Caco-2 (cell line): ENCODE data around the gene RHOV. TPM values are rescaled to one million over a fixed set of nuclear protein-coding genes. Genes with fewer than 3 reads are reported as not detected.

Experiments
- BruUV-seq: library from RNA; stranded (reverse); fragments of 400-500 nt; replicated peaks from 2 replicates; lab custom pipeline; 2021; lab: Mats Ljungman, UMichigan
- CTCF ChIA-PET: fragments of 300-600 bp; sonication (Branson Sonifier 250); formaldehyde crosslinking; loops from one replicate; lab custom pipeline; 2022; ENCODE audit warnings: antibody characterized with exemption; lab: Charles Lee
- POLR2A ChIA-PET: fragments of 300-600 bp; sonication (Branson Sonifier 250); formaldehyde crosslinking; loops from one replicate; lab custom pipeline; 2022; ENCODE audit warnings: antibody characterized with exemption; lab: Charles Lee
- DNase-seq, 2 experiments: peaks; one replicate each; pipeline versions ENCODE4 v3.0.0 to v3.0.0-alpha.2; 2020 to 2022
- H3K27me3 ChIP-seq: replicated peaks from 2 replicates; pipeline ENCODE4 v1.6.0; 2011; ENCODE audit warnings: low read length; ENCODE audit not compliant: control insufficient read depth, insufficient read depth
- H3K36me3 ChIP-seq: 2 replicates; pipeline ENCODE4 v1.5.1; 2011; ENCODE audit warnings: low read length; ENCODE audit not compliant: control insufficient read depth, insufficient read depth
- H3K4me1 ChIP-seq: fragments of 250-450 bp; sonication (Bioruptor Pico); 2 replicates; pipeline ENCODE4 v1.5.1; 2020; ENCODE audit warnings: mild to moderate bottlenecking
- H3K4me3 ChIP-seq: 2 replicates; pipeline ENCODE4 v1.5.1; 2011; ENCODE audit warnings: low read depth, mild to moderate bottlenecking, control low read depth, low read length
- H3K9me3 ChIP-seq: fragments of 250-450 bp; sonication (Bioruptor Pico); 2 replicates; pipeline ENCODE4 v1.5.1; 2020; ENCODE audit warnings: mild to moderate bottlenecking, moderate library complexity
- H3K27ac Mint-ChIP-seq: one replicate; pipeline ENCODE4 v1.8.0; 2022; ENCODE audit warnings: mixed read lengths; ENCODE audit not compliant: unreplicated experiment
- H3K27me3 Mint-ChIP-seq: one replicate; pipeline ENCODE4 v1.8.0; 2022; ENCODE audit warnings: mixed read lengths; ENCODE audit not compliant: insufficient read depth, unreplicated experiment
- H3K36me3 Mint-ChIP-seq: one replicate; pipeline ENCODE4 v1.8.0; 2022; ENCODE audit warnings: mild to moderate bottlenecking, mixed read lengths; ENCODE audit not compliant: insufficient read depth, unreplicated experiment
- H3K4me1 Mint-ChIP-seq: one replicate; pipeline ENCODE4 v1.8.0; 2022; ENCODE audit warnings: low read depth, mixed read lengths; ENCODE audit not compliant: unreplicated experiment
- H3K4me3 Mint-ChIP-seq: one replicate; pipeline ENCODE4 v1.8.0; 2022; ENCODE audit warnings: mild to moderate bottlenecking, moderate library complexity, mixed read lengths; ENCODE audit not compliant: unreplicated experiment
- H3K9me3 Mint-ChIP-seq: one replicate; pipeline ENCODE4 v1.8.0; 2022; ENCODE audit warnings: mixed read lengths; ENCODE audit not compliant: unreplicated experiment
- intact Hi-C: fragments of 100-400 bp; cut with micrococcal nuclease; formaldehyde crosslinking; loops from one replicate; pipeline ENCODE4 v1.10.0; 2022; ENCODE audit not compliant: unreplicated experiment
- total RNA-seq: library from RNA; stranded (reverse); gene quantifications from 2 replicates; pipeline ENCODE4 v1.2.3, GENCODE V29; 2022
- TF ChIP-seq, protein P1 (sequence below), 2 experiments: fragments of 200-600 bp in 1 of 2; IDR thresholded peaks; 1 replicate in 1 of 2; 2 replicates in 1 of 2; pipeline versions ENCODE4 v1.5.1 to v1.8.0; 2011 to 2022; ENCODE audit warnings: antibody characterized with exemption in 1 of 2, control low read depth in 1 of 2, inconsistent platforms in 1 of 2, low read depth in 1 of 2, low read length in 1 of 2, mild to moderate bottlenecking in 1 of 2, moderate library complexity in 1 of 2; ENCODE audit not compliant: insufficient read depth in 1 of 2, severe bottlenecking in 1 of 2, unreplicated experiment in 1 of 2

RHOV gene
- total RNA-seq, 1 experiment from 2014 or later = 4.4 TPM

DNA sequence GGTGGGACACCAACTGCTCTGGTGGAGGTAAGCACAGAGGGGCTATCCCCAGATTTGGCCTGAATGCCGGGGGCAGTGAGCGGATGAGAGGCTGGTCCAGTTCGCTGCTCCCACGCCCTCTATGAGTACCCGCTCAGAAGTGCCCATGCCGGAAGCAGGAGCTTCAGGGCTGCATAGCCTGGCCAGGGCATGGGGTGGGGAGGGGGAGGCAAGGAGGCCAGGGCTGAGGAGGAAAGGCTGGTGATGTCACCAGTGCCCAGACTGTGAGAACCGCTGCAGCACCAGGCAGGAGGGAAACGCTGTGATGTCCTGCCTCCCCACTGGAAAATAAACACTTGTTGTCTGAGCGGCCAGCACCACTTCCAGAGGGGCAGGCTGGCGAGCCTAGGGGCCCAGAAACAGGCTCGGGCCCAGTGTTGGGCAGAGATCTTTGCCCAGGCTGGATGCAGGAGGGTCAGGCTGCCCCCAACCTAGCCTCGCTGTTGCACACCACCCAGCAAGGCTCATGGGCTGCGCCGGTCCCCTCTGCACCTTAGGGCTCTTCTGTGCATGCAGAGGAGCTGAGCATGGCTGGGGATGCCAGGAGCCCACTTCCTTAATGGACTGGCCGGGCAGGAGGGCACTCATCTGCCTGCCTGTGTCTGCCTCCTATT lies 44.2 kb upstream of the RHOV start:
- Histone ChIP-seq H3K4me1 (peaks cover 14% of the 10 kb centered on the region; the same call in 1 of the 2 replicates), H3K4me3 (no peak overlapping the region), H3K9me3 (no peaks in the 10 kb centered on the region), H3K27me3 (no peaks in the 10 kb centered on the region), H3K36me3 (no peaks in the 10 kb centered on the region)
- no TSS peak for BruUV-seq
- Mint-ChIP-seq H3K4me1 (no peaks in the 10 kb centered on the region), H3K36me3 (no peaks in the 10 kb centered on the region), H3K27me3 (no peaks in the 10 kb centered on the region), H3K27ac (no peak overlapping the region), H3K4me3 (no peak overlapping the region), H3K9me3 (no peaks in the 10 kb centered on the region)
- ChIA-PET POLR2A (no interaction called here), CTCF (interaction anchor here (0.7 to 0.9 kb wide), 2 partner anchors 267 to 279 kb away, joined by 3 to 4 read pairs; no protein-coding TSS in a partner anchor)
- DNase-seq = no peak
- intact Hi-C loops = no loop called here
- TF ChIP-seq, protein P1, sequence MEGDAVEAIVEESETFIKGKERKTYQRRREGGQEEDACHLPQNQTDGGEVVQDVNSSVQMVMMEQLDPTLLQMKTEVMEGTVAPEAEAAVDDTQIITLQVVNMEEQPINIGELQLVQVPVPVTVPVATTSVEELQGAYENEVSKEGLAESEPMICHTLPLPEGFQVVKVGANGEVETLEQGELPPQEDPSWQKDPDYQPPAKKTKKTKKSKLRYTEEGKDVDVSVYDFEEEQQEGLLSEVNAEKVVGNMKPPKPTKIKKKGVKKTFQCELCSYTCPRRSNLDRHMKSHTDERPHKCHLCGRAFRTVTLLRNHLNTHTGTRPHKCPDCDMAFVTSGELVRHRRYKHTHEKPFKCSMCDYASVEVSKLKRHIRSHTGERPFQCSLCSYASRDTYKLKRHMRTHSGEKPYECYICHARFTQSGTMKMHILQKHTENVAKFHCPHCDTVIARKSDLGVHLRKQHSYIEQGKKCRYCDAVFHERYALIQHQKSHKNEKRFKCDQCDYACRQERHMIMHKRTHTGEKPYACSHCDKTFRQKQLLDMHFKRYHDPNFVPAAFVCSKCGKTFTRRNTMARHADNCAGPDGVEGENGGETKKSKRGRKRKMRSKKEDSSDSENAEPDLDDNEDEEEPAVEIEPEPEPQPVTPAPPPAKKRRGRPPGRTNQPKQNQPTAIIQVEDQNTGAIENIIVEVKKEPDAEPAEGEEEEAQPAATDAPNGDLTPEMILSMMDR (IDR thresholded peaks at IDR 0.05; ENCODE audit: insufficient read depth in 1 of 2, low read depth in 1 of 2, low read length in 1 of 2, severe bottlenecking in 1 of 2, unreplicated experiment in 1 of 2) = no peak

DNA sequence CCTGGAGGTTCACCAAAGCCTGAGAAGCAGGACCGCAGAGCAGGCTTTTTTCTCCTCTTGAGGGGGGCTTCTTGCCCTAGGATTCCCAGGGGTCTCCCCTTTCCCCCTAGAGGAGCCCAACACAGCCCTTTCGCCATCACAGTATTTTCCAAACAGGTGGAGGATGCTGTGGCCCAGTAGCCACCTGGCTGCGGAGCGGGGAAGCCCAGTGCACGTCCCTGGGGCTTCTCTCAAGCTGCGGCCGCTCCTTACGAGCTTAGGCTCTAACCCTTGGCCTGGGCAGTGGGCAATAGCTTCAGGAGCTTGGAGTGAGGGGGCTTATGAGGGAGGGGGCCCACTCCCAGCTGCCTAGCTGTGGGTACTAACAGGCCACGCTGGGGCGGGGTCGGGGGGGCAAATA lies 43.6 kb upstream of the RHOV start:
- Histone ChIP-seq H3K4me1 (peaks cover 11% of the 10 kb centered on the region; the same call in 1 of the 2 replicates), H3K27me3 (no peaks in the 10 kb centered on the region), H3K4me3 (no peak overlapping the region), H3K36me3 (no peaks in the 10 kb centered on the region), H3K9me3 (no peaks in the 10 kb centered on the region)
- ChIA-PET CTCF (interaction anchor here (0.7 to 0.9 kb wide), 2 partner anchors 268 to 280 kb away, joined by 3 to 4 read pairs; no protein-coding TSS in a partner anchor), POLR2A (no interaction called here)
- no peak overlapping the region for H3K27ac Mint-ChIP-seq
- no peaks in the 10 kb centered on the region for H3K9me3 Mint-ChIP-seq
- TF ChIP-seq, protein P1 (IDR thresholded peaks at IDR 0.05; ENCODE audit: insufficient read depth in 1 of 2, low read depth in 1 of 2, low read length in 1 of 2, severe bottlenecking in 1 of 2, unreplicated experiment in 1 of 2) = no peak
- intact Hi-C loops = no loop called here
- no peak for DNase-seq
- no peaks in the 10 kb centered on the region for H3K27me3 Mint-ChIP-seq
- H3K36me3 Mint-ChIP-seq = no peaks in the 10 kb centered on the region
- H3K4me1 Mint-ChIP-seq = no peaks in the 10 kb centered on the region
- H3K4me3 Mint-ChIP-seq = no peak overlapping the region
- no TSS peak for BruUV-seq

DNA sequence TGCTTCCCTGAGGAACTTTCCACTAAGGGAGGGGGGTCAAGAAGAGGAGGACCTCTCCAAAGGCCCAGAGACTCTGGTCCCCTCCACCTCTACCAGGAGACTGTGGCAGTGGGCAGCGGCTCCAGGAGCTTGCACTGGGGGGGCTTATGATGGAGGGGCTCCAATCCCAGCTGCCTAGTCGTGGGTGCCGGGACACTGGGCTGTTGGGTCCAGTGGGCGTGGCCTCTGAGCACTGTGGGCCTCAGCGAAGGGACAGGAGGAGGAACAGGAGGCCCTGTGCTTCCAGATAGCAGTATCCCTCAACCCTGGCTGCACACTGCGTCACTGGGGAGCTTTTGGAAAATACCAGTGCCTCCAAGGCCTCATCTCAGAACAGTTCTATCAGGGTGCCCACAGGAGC lies 41.6 kb upstream of the RHOV start:
- H3K36me3 Mint-ChIP-seq = peaks cover 2% of the 10 kb centered on the region
- POLR2A ChIA-PET = no interaction called here
- peak in 1 of 2 experiments; percentile 30 for DNase-seq
- no peaks in the 10 kb centered on the region for H3K9me3 ChIP-seq
- H3K27me3 Mint-ChIP-seq = no peaks in the 10 kb centered on the region
- BruUV-seq = no TSS peak
- H3K9me3 Mint-ChIP-seq = no peaks in the 10 kb centered on the region
- no peak overlapping the region for H3K27ac Mint-ChIP-seq
- no peak overlapping the region for H3K4me3 Mint-ChIP-seq
- TF ChIP-seq, protein P1 (IDR thresholded peaks at IDR 0.05; ENCODE audit: insufficient read depth in 1 of 2, low read depth in 1 of 2, low read length in 1 of 2, severe bottlenecking in 1 of 2, unreplicated experiment in 1 of 2) = no peak
- no peaks in the 10 kb centered on the region for H3K4me1 Mint-ChIP-seq
- H3K4me3 ChIP-seq = no peak overlapping the region
- H3K27me3 ChIP-seq = no peaks in the 10 kb centered on the region
- H3K36me3 ChIP-seq = no peaks in the 10 kb centered on the region
- intact Hi-C loops = no loop called here
- H3K4me1 ChIP-seq = no peaks in the 10 kb centered on the region
- CTCF ChIA-PET = interaction anchor here (0.6 to 2.2 kb wide), 3 partner anchors 12 to 22 kb away, joined by 3 to 11 read pairs (median 7); partner anchors contain the start of genes DLL4 and VPS18
